ENCODE measurements around the gene PLA2G2F.

Gene PLA2G2F

GRCh38 chr1:20192871-20193411 is 53.8 kb downstream of the PLA2G2F start:
- DNase-seq: no peak

GRCh38 chr1:20194224-20194623 is 55.1 kb downstream of the PLA2G2F start:
- DNase-seq: no peak

- DNase-seq: peak; percentile 32
Measured at GRCh38 chr1:20194757-20195461, 55.8 kb downstream of the PLA2G2F start.

GRCh38 chr1:20195462-20195780 is 56.3 kb downstream of the PLA2G2F start:
- no peak for DNase-seq

- DNase-seq: no peak
Measured at GRCh38 chr1:20197329-20197791, 58.2 kb downstream of the PLA2G2F start.

DNA sequence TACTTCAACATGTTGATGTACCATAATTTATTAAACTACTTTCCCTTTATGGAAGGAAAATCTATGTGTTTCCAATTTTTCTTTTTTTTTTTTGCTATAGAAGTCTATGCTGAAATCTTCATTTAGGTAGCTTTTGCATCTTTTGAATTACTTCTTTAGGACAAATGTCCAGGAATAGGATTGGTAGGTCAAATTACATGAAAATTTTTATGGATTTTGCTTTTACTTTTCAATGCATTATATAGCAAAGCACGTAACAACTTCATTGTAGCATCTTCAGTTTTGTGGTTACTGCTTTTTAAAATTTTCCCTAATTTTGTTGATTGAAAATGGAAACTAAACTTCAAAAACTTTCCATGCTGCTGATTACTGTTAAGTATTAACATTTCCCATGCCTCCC is 59.2 kb downstream of the PLA2G2F start:
- DNase-seq: no peak

DNA sequence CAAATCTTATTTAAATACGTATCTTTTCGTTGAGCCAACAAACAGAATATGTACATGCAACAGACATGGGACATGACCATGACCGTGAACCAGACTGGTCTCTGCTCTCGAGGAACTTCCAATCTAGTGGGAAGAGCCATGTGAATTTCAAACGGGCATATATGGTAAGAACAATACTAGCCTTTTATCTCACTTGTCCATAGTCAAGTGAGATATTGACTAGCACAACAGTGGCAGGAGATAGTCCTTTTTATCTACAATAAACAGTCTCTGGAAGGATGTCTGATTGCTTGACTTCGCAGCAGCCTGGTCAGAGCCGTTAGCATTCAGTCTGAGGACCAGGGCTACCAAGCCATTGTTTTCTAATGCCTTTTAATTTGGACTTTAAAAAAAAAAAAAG is 59.8 kb downstream of the PLA2G2F start:
- no peak for DNase-seq

DNA sequence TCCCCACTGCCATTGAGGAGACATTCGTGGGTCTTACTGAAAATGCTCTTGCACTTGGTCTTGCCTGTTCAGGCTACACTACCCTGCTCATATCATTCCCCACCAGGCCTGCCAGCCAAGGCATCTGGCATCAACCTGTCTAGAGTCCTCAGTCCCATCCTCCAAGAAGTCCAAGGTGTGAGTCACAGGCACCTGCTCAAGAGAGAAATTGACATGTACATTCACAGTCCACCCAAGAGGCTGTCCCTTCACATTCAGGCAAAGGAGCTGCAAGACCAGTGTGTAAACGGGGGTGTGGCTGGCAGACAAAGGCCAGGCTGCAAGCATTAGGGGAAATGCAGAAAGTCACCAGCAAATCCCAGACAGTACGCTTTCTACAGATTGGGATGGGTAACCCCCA is 60.3 kb downstream of the PLA2G2F start:
- no peak for DNase-seq

DNA sequence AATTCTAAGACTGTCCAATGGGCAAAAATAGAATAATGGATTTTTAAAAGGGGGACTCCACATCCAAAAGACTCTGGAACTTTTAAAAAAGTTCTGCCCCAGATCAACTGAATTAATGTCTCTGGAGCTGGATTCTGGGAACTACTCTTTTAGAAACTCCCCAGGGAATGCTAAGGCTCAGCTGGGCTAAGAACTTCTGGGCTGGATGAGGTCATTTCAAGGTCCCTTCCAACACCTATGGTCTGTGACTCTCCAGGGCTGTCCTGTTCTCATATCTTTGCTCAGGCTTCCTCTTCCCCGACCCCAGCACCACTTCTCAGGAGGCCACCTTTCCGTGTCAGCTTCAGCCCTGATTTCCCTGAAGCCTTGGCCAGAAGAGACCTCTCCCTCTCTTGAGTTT is 60.7 kb downstream of the PLA2G2F start:
- no peak for DNase-seq

Measured in fibroblast of skin of right quadriceps (primary cell).